Cerebellar nuclear complex (tissue), 1 donor: ENCODE data around the gene MTARC1.

ENCODE experiments used
- DNase-seq, 2 experiments: peaks; one replicate each; lab custom pipeline; 2025; lab: John Stamatoyannopoulos, UW

The MTARC1 gene

GRCh38 chr1:220806408-220806807, 19.7 kb downstream of the MTARC1 start:
- no peak for DNase-seq

GRCh38 chr1:220807726-220808125, 21.0 kb downstream of the MTARC1 start:
- no peak for DNase-seq

DNA sequence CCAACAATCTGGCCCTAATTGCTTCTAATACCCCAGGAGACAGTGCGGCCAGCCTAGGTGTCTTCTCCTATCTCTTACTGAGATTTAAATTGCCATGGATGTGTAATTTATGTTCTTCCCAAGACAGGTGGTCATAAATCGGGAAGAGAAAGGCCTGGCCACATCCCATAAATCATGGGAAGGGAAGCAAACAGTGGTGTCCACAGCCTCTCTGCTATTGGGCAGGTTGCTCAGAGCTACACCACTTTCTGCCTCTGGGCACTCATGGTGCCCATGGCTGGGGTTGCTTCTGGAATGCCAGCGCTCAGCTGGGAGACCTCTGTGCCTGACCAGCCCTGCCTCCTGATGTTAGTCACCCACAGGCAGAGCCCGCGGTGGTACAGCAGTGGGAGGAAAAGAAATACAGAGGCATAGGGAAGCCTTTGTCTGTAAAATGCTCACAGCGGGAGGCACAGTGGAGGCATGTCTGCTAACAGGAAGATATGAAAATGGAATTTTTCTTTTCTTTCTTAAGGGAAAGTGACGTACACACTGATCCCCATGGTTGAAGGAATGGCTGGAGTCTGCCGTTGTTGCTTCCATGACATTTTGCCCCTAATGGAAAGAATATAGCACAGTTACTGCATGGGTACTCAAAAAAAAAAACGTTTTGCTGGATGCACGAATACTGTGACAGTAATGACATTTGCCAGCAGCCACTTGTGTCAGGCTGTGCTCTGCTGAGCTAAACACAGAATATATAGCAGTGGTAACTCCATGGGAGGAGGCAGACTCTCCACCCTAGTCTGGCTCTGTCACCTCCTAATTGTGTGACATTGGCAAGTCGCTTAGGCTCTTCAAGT, 21.9 kb downstream of the MTARC1 start:
- DNase-seq = no peak

GRCh38 chr1:220809187-220809550, 22.5 kb downstream of the MTARC1 start:
- no peak for DNase-seq

DNA sequence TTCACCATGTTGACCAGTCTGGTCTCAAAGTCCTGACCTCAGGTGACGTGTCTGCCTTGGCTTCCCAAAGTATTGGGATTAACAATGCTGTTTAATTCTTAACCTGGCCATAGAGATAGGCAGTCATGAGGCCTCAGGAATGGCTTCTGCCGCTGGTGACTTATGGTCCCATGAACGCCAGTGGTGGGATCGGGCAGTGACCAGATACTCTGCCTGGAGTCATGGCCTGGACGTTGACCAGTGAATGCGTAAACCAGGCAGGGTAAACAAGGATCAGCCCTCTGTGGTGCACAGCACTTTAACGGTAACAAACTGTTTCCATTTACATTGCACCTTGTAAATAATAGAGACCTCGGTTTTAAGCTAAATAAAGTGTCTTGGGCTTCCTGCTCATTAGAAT, 23.0 kb downstream of the MTARC1 start:
- no peak for DNase-seq

- DNase-seq = no peak
Observed at GRCh38 chr1:220810179-220810653, 23.5 kb downstream of the MTARC1 start.

DNA sequence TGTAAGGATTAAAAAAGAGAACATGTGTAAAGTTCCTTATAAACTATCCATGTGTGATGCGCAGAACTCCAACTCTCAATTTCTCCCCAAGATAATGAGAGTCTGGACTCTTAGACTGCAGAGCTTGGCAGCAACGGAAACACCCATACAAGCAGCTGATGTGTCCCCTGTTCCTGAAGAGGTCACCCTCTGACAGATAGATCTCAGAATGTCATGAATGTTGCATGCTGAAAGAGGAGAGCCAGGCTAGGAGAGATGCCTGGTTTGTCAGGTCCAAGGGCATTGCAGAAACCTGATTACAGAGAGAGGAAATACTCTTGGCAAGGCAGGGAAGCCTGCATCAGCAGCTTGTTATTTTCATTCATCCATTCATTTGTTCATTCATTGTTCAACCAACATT, 24.2 kb downstream of the MTARC1 start:
- no peak for DNase-seq

DNA sequence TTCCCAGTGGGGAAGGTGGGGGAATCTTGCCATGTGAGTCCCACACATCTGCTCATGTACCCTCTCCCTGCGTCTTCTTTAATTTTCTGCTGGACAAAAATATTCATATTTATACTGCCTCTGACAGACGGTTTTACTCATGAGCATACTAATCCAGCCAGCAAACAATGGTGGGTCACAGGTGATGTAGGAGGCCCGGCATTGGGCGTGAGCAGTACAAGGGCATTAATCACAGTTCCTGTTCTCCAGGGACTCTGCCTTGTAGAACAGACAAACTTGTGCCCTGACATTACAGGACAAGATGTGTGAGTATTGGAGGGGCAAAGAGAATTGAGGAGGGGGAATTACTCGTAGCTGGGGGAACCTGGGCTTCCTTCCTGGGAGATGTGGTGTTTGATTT, 25.0 kb downstream of the MTARC1 start:
- DNase-seq = no peak

DNA sequence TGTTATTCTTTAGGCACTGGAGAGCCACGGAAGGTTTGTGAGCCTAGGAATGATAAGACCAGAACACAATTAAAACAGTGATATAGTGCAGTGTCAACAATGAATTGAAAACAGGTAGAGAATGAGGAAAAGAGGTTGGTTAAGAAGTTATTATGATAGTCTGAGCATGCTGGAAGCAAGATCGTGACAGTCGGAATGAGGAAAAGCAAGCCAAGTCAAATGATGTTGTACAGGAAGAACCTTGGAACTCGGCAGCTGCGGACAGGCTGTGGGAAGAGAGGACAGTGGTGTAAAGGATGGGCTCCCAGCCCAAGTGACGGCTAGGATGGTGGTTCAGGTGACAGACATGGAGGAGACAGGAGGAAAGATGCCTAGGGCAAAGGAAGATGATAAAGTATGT, 25.6 kb downstream of the MTARC1 start:
- DNase-seq = no peak

DNA sequence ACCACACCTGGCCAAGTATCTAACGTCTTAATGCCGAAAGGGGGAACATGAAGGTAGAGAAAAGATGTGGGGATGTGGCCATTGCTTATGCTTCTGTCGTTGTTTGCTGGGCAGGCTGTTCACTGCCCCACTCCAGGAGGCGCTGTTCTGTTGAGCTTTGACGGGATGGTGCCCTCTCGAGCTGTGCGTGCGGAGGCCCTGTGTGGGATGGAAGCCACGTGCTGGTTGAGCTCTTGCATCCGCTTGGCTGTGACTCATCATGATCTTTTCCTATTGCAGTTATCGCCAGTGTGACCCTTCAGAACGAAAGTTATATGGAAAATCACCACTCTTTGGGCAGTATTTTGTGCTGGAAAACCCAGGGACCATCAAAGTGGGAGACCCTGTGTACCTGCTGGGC, 26.3 kb downstream of the MTARC1 start:
- DNase-seq = no peak

GRCh38 chr1:220815409-220815808, 28.7 kb downstream of the MTARC1 start:
- DNase-seq = no peak

- no peak for DNase-seq
Observed at GRCh38 chr1:220817907-220818306, 31.2 kb downstream of the MTARC1 start.

GRCh38 chr1:220818421-220819173, 31.9 kb downstream of the MTARC1 start:
- no peak for DNase-seq

GRCh38 chr1:220819467-220820026, 32.8 kb downstream of the MTARC1 start:
- DNase-seq = no peak

DNA sequence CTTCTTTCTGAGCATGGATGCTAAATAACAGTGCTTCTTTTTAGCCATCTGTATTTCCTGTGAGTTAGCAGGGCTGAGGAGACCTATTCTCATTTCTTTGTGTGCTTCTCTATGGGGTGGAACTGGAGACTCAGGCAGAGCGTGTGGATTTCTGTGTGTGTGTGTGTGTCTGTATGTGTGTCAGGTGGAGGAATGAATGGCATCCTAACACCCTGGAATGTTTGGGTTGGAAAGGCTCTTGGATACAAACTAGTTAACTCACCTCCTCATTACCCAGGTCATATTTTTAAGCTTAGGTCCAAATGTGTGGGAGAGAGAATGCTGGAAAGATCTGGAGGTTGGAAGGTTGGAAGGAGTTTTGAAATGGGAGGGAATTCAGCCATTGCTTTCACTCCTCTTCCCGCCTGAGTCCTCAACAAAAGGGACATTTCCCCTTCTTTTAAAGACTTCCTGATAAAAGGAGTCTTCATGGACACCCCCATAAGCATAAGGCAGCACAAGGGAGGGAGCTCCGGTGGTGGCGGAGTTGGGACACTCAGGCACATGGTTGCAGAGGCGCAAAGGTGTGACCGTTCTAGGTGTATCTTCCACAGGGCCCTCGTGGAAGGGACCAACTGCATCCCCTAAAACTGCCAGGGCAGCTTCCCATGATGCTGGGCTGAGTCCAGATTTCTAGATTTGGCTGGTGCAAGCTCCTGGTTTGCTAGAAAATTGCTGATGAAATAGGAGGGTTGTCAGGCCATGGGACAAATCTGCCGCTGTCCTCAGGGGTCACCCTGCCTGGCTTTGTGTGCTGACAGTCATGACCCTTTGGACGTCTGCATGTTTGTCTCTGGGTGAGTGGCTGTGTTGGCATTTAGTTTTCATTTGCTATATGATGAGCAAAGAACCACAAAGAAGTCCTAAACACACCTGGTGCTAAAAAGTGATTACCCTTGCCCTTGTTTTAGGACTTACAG, 37.6 kb downstream of the MTARC1 start:
- no peak for DNase-seq

DNA sequence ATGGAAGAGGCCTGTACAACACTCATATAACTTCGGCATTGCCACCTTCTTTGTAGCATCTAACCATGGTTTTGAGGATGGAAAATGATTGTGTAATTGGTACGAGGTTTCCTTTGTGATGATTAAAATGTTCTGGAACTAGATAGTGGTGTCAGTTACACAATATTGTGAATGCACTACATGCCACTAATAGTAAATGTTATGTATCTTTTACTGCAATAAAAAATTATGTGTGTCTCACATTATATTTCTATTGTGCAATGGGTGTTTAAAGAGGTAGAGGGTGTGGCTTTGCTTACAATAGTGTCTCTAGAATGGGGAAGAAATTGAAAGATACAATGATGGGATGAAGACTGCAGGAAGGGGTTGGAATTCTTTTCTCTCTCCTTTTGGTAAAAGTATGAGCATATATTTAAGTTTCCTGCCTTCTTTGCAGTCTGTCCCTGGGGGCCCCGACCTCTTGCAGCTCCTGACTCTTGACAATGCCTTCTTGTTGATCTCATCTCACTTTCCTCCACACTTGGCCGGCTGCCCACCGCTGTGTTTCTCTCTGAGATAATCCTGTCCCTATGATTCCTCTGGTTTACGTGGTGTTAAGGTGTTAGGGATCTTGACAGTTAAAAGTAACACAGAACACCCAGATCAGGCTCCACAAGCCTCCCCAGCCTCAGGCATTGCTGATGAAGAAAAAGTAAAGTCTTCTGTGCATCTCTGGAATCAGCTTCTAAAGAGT, 39.3 kb downstream of the MTARC1 start:
- no peak for DNase-seq

- no peak for DNase-seq
Observed at GRCh38 chr1:220826729-220827128, 40.0 kb downstream of the MTARC1 start.

- no peak for DNase-seq
Observed at GRCh38 chr1:220827445-220828178, 40.9 kb downstream of the MTARC1 start.

DNA sequence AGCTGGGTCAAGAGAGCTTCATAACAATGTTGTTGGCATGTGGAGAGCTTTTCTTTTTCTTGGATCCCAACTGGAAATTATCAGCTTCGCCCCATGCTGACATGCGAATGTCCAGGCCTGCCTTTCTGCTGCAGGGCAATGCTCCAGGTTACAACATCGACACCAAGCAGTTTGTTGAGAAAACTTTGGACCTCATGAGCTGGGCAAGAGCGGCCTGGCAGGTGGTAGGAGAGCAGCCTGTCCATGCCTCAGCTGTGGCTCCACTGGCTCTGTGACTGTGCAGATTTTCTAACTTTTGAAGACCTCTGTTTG, 41.4 kb downstream of the MTARC1 start:
- no peak for DNase-seq

DNA sequence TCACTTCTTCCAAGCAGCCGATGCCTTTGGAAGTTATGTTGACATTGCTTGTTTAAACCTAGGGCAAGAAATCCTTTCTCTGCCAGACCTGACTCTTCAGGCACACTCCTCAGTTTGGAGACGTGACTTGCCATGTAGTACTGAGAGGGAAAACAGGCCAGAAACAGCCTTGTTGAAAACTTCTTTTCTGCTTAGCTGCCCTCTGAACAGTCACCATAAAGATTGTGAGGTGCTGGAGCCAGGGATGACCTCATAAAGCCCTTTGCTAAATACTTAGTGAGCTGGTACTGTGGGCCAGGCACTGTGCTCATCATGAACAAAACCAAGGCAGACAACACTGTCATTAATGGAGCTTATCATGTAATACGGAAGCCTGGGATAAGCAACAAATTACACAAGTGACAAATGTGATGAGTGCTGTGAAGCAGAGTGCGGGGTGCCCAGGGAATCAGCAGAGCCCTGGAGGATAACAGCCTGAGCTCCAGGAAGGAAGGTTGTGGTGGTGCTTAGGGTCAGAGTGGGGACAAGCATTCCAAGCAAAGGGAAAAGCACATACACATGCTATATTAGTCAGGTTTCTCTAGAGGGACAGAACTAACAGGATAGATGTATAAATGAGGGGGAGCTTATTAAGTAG, 42.4 kb downstream of the MTARC1 start:
- no peak for DNase-seq
